H54 (cell line): Measurements from ENCODE around the gene UTP3.
"Not testable (repeated sequence)": the region's sequence is repeated elsewhere in the genome, so short reads cannot be mapped to it uniquely, and the experiment has no call there.

Source experiments
- DNase-seq: peaks from one replicate; pipeline ENCODE4 v3.0.0; 2011; ENCODE audit warnings: low spot score, mixed read lengths; ENCODE audit not compliant: insufficient read length
- FAIRE-seq: peaks from 3 replicates; lab custom pipeline; 2011; peaks lifted over from hg19 to GRCh38; lab: Jason Lieb, UNC
- POLR2A ChIP-seq: IDR thresholded peaks from 2 replicates; pipeline ENCODE4 v1.6.1; 2011; ENCODE audit warnings: low read depth, mild to moderate bottlenecking, low read length

UTP3 gene, protein sequence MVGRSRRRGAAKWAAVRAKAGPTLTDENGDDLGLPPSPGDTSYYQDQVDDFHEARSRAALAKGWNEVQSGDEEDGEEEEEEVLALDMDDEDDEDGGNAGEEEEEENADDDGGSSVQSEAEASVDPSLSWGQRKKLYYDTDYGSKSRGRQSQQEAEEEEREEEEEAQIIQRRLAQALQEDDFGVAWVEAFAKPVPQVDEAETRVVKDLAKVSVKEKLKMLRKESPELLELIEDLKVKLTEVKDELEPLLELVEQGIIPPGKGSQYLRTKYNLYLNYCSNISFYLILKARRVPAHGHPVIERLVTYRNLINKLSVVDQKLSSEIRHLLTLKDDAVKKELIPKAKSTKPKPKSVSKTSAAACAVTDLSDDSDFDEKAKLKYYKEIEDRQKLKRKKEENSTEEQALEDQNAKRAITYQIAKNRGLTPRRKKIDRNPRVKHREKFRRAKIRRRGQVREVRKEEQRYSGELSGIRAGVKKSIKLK

GRCh38 chr4:70687821-70688794 lies at the start of gene UTP3:
TSS of gene UTP3 (plus strand) at chr4:70688532. CDS start at chr4:70688678, 146 bp downstream.
- DNase-seq (peak; percentile 57), FAIRE-seq (peak; percentile 91)
- peak; percentile 76 for TF ChIP-seq POLR2A

DNA sequence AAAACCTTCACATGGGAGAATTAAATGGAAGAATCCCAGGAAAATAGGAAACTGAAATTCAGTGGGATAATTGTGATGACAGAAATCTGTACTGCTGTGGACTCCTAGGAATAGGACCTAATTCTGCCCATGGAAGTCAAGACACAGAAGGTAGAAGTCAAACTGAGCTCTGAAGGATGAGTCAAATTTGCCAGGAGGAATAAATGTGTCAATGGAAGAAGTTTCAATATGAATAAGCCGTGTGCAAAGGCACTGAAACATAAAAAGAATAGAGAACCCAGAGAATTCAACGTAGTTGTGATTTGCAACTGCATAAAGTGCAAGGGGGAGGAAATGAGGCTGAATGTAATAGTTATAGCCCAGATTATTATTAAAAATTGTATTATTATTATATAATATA lies 48.1 kb upstream of the UTP3 start:
- no peak for DNase-seq
- no peak for FAIRE-seq
- TF ChIP-seq POLR2A = no peak

DNA sequence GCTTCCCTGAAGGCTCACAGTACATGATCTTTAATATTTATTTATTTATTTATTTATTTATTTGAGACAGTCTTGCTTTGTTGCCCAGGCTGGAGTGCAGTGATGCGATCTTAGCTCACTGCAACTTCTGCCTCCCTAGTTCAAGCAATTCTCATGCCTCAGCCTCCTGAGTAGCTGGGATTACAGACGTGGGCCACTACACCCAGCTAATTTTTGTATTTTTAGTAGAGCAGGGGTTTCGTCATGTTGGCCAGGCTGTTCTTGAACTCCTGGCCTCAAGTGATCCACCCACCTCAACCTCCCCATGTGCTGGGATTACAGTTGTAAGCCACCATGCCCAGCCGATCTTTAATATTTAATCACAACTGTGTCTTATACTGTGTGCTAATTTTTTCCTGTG lies 37.6 kb upstream of the UTP3 start:
- not testable (repeated sequence) for FAIRE-seq, DNase-seq

DNA sequence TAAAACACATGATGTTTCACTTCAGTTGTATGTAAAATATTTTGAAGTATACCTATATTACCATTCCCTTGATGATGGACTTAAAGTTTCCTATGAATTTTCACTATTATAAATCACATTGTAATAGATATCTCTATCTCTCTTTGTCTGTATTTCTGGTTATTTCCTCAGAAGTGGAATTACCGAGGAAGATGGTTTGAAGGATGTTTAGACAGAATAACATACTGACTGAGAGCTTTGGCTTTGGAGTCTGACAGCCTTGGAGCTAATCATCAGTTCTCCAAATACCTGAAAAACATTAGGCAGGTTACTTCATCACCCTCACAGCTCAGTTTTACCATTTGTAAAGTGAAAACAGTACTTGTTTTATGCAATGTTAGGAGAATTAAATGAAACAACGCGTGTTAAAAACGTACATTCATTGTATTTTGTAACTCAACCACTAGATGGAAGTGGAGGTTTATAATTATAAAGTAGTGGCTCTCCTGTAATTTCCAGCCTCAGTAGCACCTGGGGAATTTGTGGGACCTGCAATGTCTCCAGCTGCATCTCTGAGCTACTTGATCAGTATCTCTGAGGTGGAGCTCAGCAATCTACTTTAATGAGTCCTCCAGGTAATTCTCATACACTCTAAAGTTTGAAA lies 36.3 kb upstream of the UTP3 start:
- DNase-seq = no peak
- no peak for TF ChIP-seq POLR2A
- peak; percentile 74 for FAIRE-seq

DNA sequence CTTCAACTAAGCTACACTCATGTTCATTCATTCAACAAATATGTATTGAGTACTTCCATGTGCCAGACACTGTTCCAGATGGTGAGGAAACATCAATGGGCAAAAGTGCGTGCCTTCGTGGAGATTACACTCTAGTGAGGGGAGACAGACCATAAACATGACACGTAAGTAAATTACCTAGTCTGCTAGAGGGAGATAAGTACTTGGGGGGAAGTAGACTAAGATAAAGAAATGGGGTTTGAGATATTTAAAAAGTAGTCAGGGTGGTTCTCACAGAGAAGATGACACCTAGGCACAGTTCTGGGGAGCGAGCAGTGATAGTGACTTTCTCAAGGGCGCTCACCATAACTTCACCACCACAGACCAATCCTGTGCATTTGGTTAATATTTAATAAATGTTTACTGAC lies 33.7 kb upstream of the UTP3 start:
- DNase-seq = no peak
- no peak for FAIRE-seq
- TF ChIP-seq POLR2A = no peak

- FAIRE-seq = no peak
- no peak for TF ChIP-seq POLR2A
These were observed 31.0 kb upstream of the UTP3 start for GRCh38 chr4:70657326-70657725.

GRCh38 chr4:70658418-70658817 lies 29.9 kb upstream of the UTP3 start:
- TF ChIP-seq POLR2A = no peak
- no peak for DNase-seq
- no peak for FAIRE-seq

More at GRCh38 chr4:70657326-70657725, 31.0 kb upstream of the UTP3 start:
- DNase-seq = no peak

DNA sequence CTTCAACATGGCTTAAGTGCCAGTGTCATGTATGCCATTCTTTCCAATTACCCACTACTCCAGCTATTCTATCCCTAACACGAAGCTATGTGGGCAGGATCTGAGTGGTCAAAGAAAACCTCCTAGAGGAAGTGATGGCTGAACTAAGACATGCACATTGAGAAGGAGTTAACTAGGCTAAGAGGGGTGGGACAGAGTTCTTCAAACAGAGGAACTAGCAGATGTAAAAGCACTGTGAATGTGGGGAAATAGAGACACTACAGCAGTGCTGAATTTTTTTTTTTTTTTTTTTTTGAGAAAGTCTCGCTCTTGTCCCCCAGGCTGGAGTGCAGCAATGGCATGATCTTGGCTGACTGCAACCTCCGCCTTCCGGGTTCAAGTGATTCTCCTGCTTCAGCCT lies 28.2 kb upstream of the UTP3 start:
- TF ChIP-seq POLR2A = no peak
- FAIRE-seq = no peak
- no peak for DNase-seq

DNA sequence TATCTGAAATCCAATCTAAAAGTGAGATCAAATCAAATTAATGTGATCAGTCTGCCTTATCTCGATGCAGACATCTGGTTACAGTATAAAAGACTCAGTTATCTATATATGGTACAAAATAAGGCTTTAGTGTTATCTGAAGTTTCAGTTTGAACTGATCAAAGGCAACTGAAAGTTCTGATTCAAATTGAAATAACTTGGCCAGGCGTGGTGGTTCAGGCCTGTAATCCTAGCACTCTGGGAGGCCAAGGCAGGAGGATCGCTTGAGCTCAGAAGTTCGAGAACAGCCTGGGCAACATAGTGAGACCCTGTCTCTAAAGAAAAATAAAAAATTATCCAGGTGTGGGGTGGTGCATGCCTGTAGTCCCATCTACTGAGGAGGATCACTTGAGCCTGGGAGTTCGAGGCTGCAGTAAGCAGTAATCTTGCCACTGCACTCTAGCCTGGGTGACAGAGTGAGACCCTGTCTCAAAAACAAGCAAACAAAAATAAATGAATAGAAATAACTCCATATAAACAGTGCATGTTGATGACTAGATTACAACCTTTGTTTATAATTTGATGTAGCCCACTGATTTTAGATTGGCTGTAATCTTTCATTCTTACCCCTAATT lies 26.9 kb upstream of the UTP3 start:
- not testable (repeated sequence) for DNase-seq, FAIRE-seq

GRCh38 chr4:70666369-70666768 lies 22.0 kb upstream of the UTP3 start, which contains the start of gene JCHAIN:
TSS of gene JCHAIN (minus strand) at chr4:70666508. CDS start at chr4:70666490, 18 bp downstream.
- DNase-seq (no peak), FAIRE-seq (no peak)
- no peak for TF ChIP-seq POLR2A

- DNase-seq = no peak
These were observed 20.4 kb upstream of the UTP3 start for GRCh38 chr4:70667740-70668535.

GRCh38 chr4:70670332-70671014 lies 17.9 kb upstream of the UTP3 start:
- FAIRE-seq = peak; percentile 30
- no peak for TF ChIP-seq POLR2A
- no peak for DNase-seq

More at GRCh38 chr4:70667740-70668535, 20.4 kb upstream of the UTP3 start:
- no peak for TF ChIP-seq POLR2A
- no peak for FAIRE-seq
